GM10266 (cell line): Measurements from ENCODE around the gene ZFYVE19.

Experiments
- DNase-seq: peaks from one replicate; pipeline ENCODE4 v3.0.0; 2012; ENCODE audit errors: extremely low spot score
- TF ChIP-seq, protein P1 (sequence below): IDR thresholded peaks from 2 replicates; pipeline ENCODE4 v1.5.1; 2012; ENCODE audit warnings: mild to moderate bottlenecking, low read depth; ENCODE audit not compliant: control insufficient read depth, insufficient read depth; ENCODE audit errors: missing control alignments

ZFYVE19 gene

DNA sequence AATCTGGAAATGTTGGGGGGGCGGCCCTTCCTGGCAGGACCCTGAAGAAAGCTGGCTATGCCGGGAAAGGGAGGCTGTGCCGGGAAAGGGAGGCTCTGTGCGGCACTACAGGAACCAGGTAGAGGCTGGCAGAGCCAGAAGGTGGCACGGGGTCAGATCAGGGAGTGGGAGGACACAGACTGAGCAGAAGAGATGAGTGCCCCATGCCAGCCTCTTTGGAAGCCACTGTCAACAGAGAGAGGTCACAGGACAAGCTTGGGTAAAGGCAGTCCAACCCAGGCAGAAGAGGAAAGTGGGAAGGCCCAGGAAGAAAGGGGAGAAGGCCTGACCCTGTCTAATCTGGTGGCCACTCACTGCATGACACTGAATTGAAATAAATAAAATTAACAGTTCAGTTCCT lies 35.6 kb upstream of the ZFYVE19 start:
- no peak for DNase-seq
- TF ChIP-seq, protein P1, sequence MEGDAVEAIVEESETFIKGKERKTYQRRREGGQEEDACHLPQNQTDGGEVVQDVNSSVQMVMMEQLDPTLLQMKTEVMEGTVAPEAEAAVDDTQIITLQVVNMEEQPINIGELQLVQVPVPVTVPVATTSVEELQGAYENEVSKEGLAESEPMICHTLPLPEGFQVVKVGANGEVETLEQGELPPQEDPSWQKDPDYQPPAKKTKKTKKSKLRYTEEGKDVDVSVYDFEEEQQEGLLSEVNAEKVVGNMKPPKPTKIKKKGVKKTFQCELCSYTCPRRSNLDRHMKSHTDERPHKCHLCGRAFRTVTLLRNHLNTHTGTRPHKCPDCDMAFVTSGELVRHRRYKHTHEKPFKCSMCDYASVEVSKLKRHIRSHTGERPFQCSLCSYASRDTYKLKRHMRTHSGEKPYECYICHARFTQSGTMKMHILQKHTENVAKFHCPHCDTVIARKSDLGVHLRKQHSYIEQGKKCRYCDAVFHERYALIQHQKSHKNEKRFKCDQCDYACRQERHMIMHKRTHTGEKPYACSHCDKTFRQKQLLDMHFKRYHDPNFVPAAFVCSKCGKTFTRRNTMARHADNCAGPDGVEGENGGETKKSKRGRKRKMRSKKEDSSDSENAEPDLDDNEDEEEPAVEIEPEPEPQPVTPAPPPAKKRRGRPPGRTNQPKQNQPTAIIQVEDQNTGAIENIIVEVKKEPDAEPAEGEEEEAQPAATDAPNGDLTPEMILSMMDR, result no peak

DNA sequence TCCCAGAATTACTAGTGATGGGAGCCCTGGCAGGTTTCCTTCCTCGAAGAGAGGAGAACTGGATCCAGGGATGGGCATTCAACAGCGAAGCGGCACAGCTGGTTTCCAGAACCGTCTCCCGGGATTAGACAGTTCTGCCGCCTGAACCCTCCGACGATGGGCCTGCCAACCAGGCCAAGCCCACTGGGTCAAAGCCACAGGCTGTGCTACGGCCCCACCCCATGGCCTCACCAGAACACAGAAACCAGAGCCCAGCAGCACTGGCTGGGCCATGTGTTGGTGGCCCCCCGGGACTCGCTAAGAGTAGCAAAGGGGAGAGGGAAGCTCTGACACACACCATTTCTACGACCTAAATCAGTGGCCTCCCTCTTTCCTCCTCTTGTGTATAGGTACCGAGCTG lies 34.9 kb upstream of the ZFYVE19 start:
- DNase-seq, result no peak
- TF ChIP-seq, protein P1, result no peak

DNA sequence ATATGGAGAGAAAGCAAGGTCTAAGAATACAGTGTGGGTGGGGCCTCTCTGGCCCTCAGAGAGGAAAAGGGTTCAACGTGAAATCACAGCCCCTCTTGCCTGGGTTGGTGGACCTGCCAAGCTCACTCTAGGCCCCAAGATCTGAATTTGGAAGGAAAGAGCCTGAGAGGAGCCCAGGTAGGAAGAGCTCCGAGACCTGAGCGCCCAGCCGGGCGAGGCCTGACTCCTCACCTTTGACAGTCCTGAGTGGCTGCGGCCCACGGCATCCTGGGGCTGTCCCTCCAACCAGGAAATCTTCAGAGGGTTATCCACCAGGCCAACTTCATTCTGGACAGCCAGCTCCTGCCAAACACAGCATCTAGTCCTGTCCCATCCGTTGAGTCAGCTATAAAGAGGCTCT lies 33.4 kb upstream of the ZFYVE19 start:
- TF ChIP-seq, protein P1, result no peak
- DNase-seq, result no peak

DNA sequence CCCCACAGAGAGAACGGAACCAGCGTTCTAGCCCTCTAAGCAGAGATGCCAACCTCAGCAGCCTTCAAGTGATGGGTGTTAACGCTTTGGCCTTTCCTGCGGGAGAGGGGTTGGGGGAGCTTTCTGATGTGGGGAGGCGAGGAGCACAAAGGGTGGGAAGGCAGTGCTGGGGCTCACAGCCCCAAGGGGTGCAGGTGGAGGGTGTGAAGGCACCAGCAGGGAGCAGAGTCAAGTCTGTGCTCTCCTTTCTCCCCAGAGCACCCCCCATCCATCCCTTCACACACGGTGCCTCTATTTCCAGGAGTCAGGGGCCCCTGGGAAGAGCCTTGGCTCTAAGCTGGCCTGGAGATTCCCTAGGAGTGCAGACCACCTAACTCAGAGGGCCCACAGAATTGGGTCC lies 33.0 kb upstream of the ZFYVE19 start:
- no peak for DNase-seq
- TF ChIP-seq, protein P1, result no peak

DNA sequence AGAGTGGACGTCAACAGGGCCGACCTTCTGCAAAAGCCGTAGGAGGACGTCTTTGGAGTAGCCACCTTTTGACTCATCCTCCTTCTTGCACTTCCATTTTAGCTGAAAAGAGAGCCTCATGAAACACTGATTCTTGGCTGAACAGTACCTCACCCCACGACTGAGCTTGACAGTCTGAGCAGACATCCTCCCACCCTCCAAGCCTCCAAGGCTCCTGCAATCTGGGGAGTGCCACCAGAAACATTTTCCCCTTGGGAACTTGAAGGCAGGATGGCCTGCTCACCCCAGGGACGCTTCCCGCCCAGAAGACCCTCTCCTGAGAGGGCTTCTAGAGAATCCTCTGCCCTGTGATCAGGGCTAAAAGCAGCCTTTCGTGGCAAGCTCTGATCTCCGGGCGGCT lies 31.9 kb upstream of the ZFYVE19 start:
- TF ChIP-seq, protein P1, result no peak
- DNase-seq, result no peak

DNA sequence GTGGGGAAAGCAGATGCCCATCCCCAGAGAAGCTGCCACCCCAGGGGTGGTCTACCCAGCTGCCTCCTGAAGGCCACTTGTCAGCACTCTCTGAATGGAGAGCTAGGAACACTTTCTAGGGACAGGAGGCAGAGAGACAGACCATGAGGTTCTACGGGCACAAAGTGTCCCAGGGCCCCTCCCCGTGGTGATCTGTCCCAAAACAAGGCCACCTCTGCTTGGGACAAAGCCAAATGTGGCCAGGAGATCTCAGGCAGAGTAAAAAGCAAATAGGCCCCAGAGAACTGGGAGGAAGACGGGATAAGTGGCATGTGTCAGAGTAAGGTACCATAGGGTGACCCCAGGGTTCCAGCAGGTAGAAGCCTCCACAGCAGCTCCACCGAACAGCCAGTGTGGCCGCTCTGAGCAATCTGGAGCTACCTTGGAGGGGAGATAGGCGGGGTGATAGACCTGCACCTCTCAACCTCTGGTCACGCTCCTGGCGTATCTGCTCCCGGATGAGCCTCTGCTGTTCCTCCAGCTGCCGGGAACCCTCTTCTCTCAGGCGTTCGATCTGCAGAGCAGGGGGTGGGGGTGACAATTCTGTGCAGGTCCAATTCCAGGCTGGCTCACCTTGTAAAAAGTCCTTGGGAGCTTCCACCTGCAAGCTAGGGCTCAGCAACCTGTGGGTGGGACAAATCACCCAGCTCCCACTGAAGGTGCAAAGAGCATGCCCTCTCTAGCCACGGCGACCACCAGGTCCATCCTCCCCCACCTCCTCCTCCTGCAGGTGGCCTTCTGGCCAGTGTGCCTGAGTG lies 31.0 kb upstream of the ZFYVE19 start:
- no peak for DNase-seq

More for the DNA sequence above, 31.0 kb upstream of the ZFYVE19 start:
- TF ChIP-seq, protein P1, result no peak
